Uterus (tissue), 2 donors: ENCODE data around the gene PSMB8.

Source experiments
- POLR2A ChIP-seq, 2 donors: fragments of 450-650 bp; IDR thresholded peaks; one replicate each; pipeline ENCODE4 v1.6.1; 2016; ENCODE audit warnings: antibody characterized with exemption in 2 of 2, mild to moderate bottlenecking in 1 of 2, moderate library complexity in 1 of 2
- TF ChIP-seq, protein P1 (sequence below), 4 experiments: fragments of 200-600 bp in 2 of 4; fragments of 450-650 bp in 2 of 4; sonication (generic) in 2 of 4; IDR thresholded peaks; one replicate each; pipeline ENCODE4 v1.5.1; 2016 to 2019; ENCODE audit warnings: antibody characterized with exemption in 4 of 4, mild to moderate bottlenecking in 2 of 4, moderate library complexity in 1 of 4

DNA sequence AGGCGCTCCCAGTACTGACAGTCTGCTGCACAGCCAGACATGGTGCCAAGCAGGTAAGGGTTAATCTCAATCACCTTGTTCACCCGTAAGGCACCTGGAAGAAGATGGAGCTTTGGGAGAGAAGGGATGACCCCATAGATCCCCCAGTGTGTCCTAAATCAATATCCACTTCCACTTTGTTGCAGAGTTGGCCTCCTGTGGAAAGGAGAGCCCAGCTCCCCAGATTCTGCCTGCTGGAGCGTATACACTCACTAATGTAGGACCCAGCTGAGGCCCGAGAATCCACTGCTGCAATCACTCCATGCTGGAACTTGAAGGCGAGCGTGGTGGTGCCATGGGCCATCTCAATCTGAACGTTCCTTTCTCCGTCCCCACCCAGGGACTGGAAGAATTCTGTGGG, 1.2 kb downstream of the PSMB8 start:
- TF ChIP-seq, protein P1, sequence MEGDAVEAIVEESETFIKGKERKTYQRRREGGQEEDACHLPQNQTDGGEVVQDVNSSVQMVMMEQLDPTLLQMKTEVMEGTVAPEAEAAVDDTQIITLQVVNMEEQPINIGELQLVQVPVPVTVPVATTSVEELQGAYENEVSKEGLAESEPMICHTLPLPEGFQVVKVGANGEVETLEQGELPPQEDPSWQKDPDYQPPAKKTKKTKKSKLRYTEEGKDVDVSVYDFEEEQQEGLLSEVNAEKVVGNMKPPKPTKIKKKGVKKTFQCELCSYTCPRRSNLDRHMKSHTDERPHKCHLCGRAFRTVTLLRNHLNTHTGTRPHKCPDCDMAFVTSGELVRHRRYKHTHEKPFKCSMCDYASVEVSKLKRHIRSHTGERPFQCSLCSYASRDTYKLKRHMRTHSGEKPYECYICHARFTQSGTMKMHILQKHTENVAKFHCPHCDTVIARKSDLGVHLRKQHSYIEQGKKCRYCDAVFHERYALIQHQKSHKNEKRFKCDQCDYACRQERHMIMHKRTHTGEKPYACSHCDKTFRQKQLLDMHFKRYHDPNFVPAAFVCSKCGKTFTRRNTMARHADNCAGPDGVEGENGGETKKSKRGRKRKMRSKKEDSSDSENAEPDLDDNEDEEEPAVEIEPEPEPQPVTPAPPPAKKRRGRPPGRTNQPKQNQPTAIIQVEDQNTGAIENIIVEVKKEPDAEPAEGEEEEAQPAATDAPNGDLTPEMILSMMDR (IDR thresholded peaks at IDR 0.05) = no peak
- TF ChIP-seq POLR2A (IDR thresholded peaks at IDR 0.05) = no peak
